Left cardiac atrium (tissue), 4 donors: ENCODE data around the gene CORT. TPM values are rescaled to one million over a fixed set of nuclear protein-coding genes. Genes with fewer than 3 reads are reported as not detected.
"Not testable (repeated sequence)": the region's sequence is repeated elsewhere in the genome, so short reads cannot be mapped to it uniquely, and the experiment has no call there.

Source experiments
- ATAC-seq, 2 donors: fragments of 200-7000 bp; cut with Tn5 transposase; one replicate each; pipeline ENCODE4 v1.9.1; 2020; ENCODE audit warnings: mild to moderate bottlenecking in 2 of 2, moderate library complexity in 2 of 2
- DNase-seq: peaks from one replicate; pipeline ENCODE4 v3.0.0-alpha.2; 2020
- intact Hi-C, 2 donors: fragments of 100-400 bp; cut with DNase I; formaldehyde crosslinking; loops; one replicate each; pipeline versions ENCODE4 v1.14.1 to v1.15.1; 2022 to 2023
- long read RNA-seq: library from polyadenylated mRNA; unstranded; transcript quantifications from one replicate; pipeline ENCODE4 v2.0.0, GENCODE V29; 2021
- total RNA-seq, 2 donors: library from RNA; stranded (reverse); fragmentation: NEBNext Ultra II Directional; extraction: Animal tissue kit (Norgen Biotek cat#: 25700); gene quantifications; one replicate each; pipeline ENCODE4 v1.2.1, GENCODE V29; 2021
- donor health status: DM: no; HTN: yes; CAD: no.
- donor health status: DM: no; HTN: yes; CAD: no; lungs with severe emphysema.
- donor health status: DM: yes; HTN: yes; CAD: no.
- donor health status: Dilated cardiomyopathy.

The CORT gene
- total RNA-seq = not detected
- long read RNA-seq = 0 reads

GRCh38 chr1:10449751-10450150, at the start of gene CORT:
TSS of gene CORT (plus strand) at chr1:10450031. CDS start at chr1:10450224, 193 bp downstream.
- intact Hi-C loops = no loop called here
- ATAC-seq (no peak), DNase-seq (no peak)

GRCh38 chr1:10401281-10401680, 48.5 kb upstream of the CORT start:
- intact Hi-C loops = no loop called here

GRCh38 chr1:10402729-10403274, 47.0 kb upstream of the CORT start:
- ATAC-seq (no peak), DNase-seq (no peak)
- intact Hi-C loops = no loop called here

More at GRCh38 chr1:10401281-10401680, 48.5 kb upstream of the CORT start:
- DNase-seq (no peak), ATAC-seq (no peak)

- intact Hi-C loops = no loop called here
- ATAC-seq = no peak
Measured at GRCh38 chr1:10407201-10407600, 42.6 kb upstream of the CORT start.

GRCh38 chr1:10415211-10415930, 34.5 kb upstream of the CORT start:
- intact Hi-C loops = no loop called here
- ATAC-seq (peak; percentile 74 to 83), DNase-seq (peak; percentile 25)

More at GRCh38 chr1:10407201-10407600, 42.6 kb upstream of the CORT start:
- no peak for DNase-seq

GRCh38 chr1:10415967-10416366, 33.9 kb upstream of the CORT start:
- DNase-seq, ATAC-seq, intact Hi-C loops: not testable (repeated sequence)

GRCh38 chr1:10418741-10419140, 31.1 kb upstream of the CORT start:
- intact Hi-C loops, DNase-seq, ATAC-seq: not testable (repeated sequence)

- DNase-seq (no peak), ATAC-seq (no peak)
- intact Hi-C loops = no loop called here
Measured at GRCh38 chr1:10419351-10419750, 30.5 kb upstream of the CORT start.

GRCh38 chr1:10421637-10422036, 28.2 kb upstream of the CORT start:
- DNase-seq = no peak
- intact Hi-C loops = no loop called here
- no peak for ATAC-seq

GRCh38 chr1:10424034-10424433, 25.8 kb upstream of the CORT start:
- ATAC-seq (peak; percentile 21 to 31), DNase-seq (peak; percentile 42)
- intact Hi-C loops = no loop called here

- intact Hi-C loops = loop anchor here in 1 of 2 donors (5.0 kb wide), 1 partner anchor 47 kb away; no protein-coding TSS in a partner anchor
- no peak for ATAC-seq
- no peak for DNase-seq
Measured at GRCh38 chr1:10424651-10425050, 25.2 kb upstream of the CORT start.

GRCh38 chr1:10425826-10426534, 23.9 kb upstream of the CORT start:
- not testable (repeated sequence) for ATAC-seq, DNase-seq
- intact Hi-C loops = loop anchor here in 1 of 2 donors (5.0 kb wide), 1 partner anchor 49 kb away; no protein-coding TSS in a partner anchor

GRCh38 chr1:10426535-10426848, 23.3 kb upstream of the CORT start:
- not testable (repeated sequence) for DNase-seq, ATAC-seq
- intact Hi-C loops = loop anchor here in 1 of 2 donors (5.0 kb wide), 1 partner anchor 49 kb away; no protein-coding TSS in a partner anchor

- ATAC-seq = no peak
- intact Hi-C loops = loop anchor here (2.0 to 5.0 kb wide), 2 partner anchors 52 kb away; no protein-coding TSS in a partner anchor
- no peak for DNase-seq
Measured at GRCh38 chr1:10428984-10429383, 20.8 kb upstream of the CORT start.

- DNase-seq (no peak), ATAC-seq (peak in 1 of 2 donors; percentile 3)
- intact Hi-C loops = loop anchor here (2.0 to 5.0 kb wide), 3 partner anchors 53 to 65 kb away; no protein-coding TSS in a partner anchor
Measured at GRCh38 chr1:10429868-10430215, 20.0 kb upstream of the CORT start.

GRCh38 chr1:10430216-10431069, 19.4 kb upstream of the CORT start, which contains the start of gene CENPS:
TSS of gene CENPS (plus strand) at chr1:10430433. CDS start at chr1:10430518, 85 bp downstream.
- intact Hi-C loops = loop anchor here in 1 of 2 donors (2.0 kb wide), 1 partner anchor 64 kb away; no protein-coding TSS in a partner anchor

GRCh38 chr1:10431070-10431730, 18.6 kb upstream of the CORT start:
- ATAC-seq (no peak), DNase-seq (no peak)
- intact Hi-C loops = loop anchor here in 1 of 2 donors (2.0 kb wide), 1 partner anchor 64 kb away; no protein-coding TSS in a partner anchor

More at GRCh38 chr1:10430216-10431069, 19.4 kb upstream of the CORT start, which contains the start of gene CENPS:
- DNase-seq (peak; percentile 96), ATAC-seq (peak; percentile 98)
